GM12878 (cell line): ENCODE data around the gene DTNBP1. TPM values are rescaled to one million over a fixed set of nuclear protein-coding genes. Genes with fewer than 3 reads are reported as not detected.

Experiments used
- ATAC-seq: fragments of 200-7000 bp; cut with Tn5 transposase; 3 replicates; pipeline ENCODE4 v1.9.1; 2020; ENCODE audit warnings: mild to moderate bottlenecking, moderate library complexity
- BruUV-seq: library from RNA; stranded (reverse); fragments of 400-500 nt; replicated peaks from 2 replicates; lab custom pipeline; 2021; lab: Mats Ljungman, UMichigan
- CTCF ChIA-PET: fragments of 300-600 bp; sonication (Branson Sonifier 250); formaldehyde crosslinking; extraction: SDS; loops from one replicate; lab custom pipeline; 2021; ENCODE audit warnings: inconsistent platforms; lab: Yijun Ruan, JAX
- POLR2A ChIA-PET: fragments of 350-600 bp; formaldehyde crosslinking; extraction: SDS; loops from one replicate; lab custom pipeline; 2021; ENCODE audit warnings: inconsistent platforms; lab: Charles Lee
- RAD21 ChIA-PET: fragments of 300-600 bp; sonication (Branson Sonifier 250); formaldehyde crosslinking; loops from one replicate; lab custom pipeline; 2023; ENCODE audit warnings: antibody characterized with exemption; ENCODE audit not compliant: unreplicated experiment; lab: Charles Lee
- SMC1A ChIA-PET: fragments of 300-600 bp; sonication (Branson Sonifier 250); formaldehyde crosslinking; loops from one replicate; lab custom pipeline; 2023; ENCODE audit not compliant: unreplicated experiment, uncharacterized antibody; lab: Charles Lee
- DNase-seq: peaks from one replicate; pipeline ENCODE4 v3.0.0-alpha.2; 2011; ENCODE audit warnings: low read depth, low spot score
- FAIRE-seq: peaks from 3 replicates; lab custom pipeline; 2011; peaks lifted over from hg19 to GRCh38; lab: Jason Lieb, UNC
- H2AFZ ChIP-seq: 2 replicates; pipeline ENCODE4 v1.6.0; 2011; ENCODE audit warnings: low read depth, low read length, control low read depth; ENCODE audit not compliant: control insufficient read depth
- H3K27ac ChIP-seq: 2 replicates; pipeline ENCODE4 v1.5.1; 2011; ENCODE audit warnings: control low read depth; ENCODE audit not compliant: control insufficient read depth, insufficient read depth
- H3K27me3 ChIP-seq, 2 experiments: replicated peaks in 1 of 2; 2 replicates each; pipeline versions ENCODE4 v1.6.0 to v1.6.1; 2011; ENCODE audit warnings: low read length in 1 of 2; ENCODE audit not compliant: control insufficient read depth in 2 of 2, insufficient read depth in 2 of 2
- H3K36me3 ChIP-seq, 2 experiments: 2 replicates each; pipeline ENCODE4 v1.5.1; 2011; ENCODE audit warnings: low read length in 1 of 2; ENCODE audit not compliant: control insufficient read depth in 2 of 2, insufficient read depth in 2 of 2
- H3K4me1 ChIP-seq: 2 replicates; pipeline ENCODE4 v1.6.1; 2011; ENCODE audit warnings: mild to moderate bottlenecking, low read length, moderate library complexity, mixed read lengths; ENCODE audit not compliant: control insufficient read depth, insufficient read depth
- H3K4me2 ChIP-seq: 2 replicates; pipeline ENCODE4 v1.6.0; 2011; ENCODE audit warnings: control low read depth; ENCODE audit not compliant: control insufficient read depth, insufficient read depth
- H3K4me3 ChIP-seq: fragments of 200-600 bp; sonication (generic); 2 replicates; pipeline ENCODE4 v1.5.1; 2016
- H3K79me2 ChIP-seq: 2 replicates; pipeline ENCODE4 v1.6.0; 2011; ENCODE audit warnings: low read length; ENCODE audit not compliant: control insufficient read depth, insufficient read depth
- H3K9ac ChIP-seq: 2 replicates; pipeline ENCODE4 v1.8.0; 2011; ENCODE audit warnings: low read length, control low read depth, mixed read lengths; ENCODE audit not compliant: control insufficient read depth, insufficient read depth
- H3K9me3 ChIP-seq: replicated peaks from 3 replicates; pipeline ENCODE4 v1.5.1; 2011; ENCODE audit warnings: mild to moderate bottlenecking, low read length; ENCODE audit not compliant: control insufficient read depth, insufficient read depth
- H4K20me1 ChIP-seq: 2 replicates; pipeline ENCODE4 v1.6.0; 2011; ENCODE audit not compliant: control insufficient read depth, insufficient read depth
- ETV6 ChIP-seq, 2 experiments: fragments of 450-650 bp in 1 of 2; IDR thresholded peaks in 1 of 2; conservative IDR thresholded peaks in 1 of 2; 2 replicates each; pipeline ENCODE4 v1.6.1; 2014; ENCODE audit warnings: antibody characterized with exemption in 1 of 2, borderline replicate concordance in 1 of 2, low read depth in 1 of 2, mild to moderate bottlenecking in 1 of 2, moderate library complexity in 1 of 2
- NFIC ChIP-seq: IDR thresholded peaks from 2 replicates; pipeline ENCODE4 v1.6.1; 2012; ENCODE audit warnings: low read depth, mild to moderate bottlenecking, inconsistent platforms, low read length, moderate library complexity
- PBX3 ChIP-seq: IDR thresholded peaks from 2 replicates; pipeline ENCODE4 v1.6.1; 2011; ENCODE audit warnings: mild to moderate bottlenecking, low read depth, low read length, moderate library complexity; ENCODE audit not compliant: insufficient replicate concordance
- RELB ChIP-seq: fragments of 450-650 bp; IDR thresholded peaks from 2 replicates; pipeline ENCODE4 v1.6.1; 2017; ENCODE audit warnings: low read depth, mild to moderate bottlenecking, moderate library complexity
- ZNF384 ChIP-seq: IDR thresholded peaks from 2 replicates; pipeline ENCODE4 v1.6.1; 2012; ENCODE audit warnings: low read depth, mild to moderate bottlenecking, low read length, improper control_type of control experiment, borderline replicate concordance
- WGBS: methylation state at CpG from one replicate; pipeline ENCODE4 v1.1.6; 2016; ENCODE audit warnings: low lambda C conversion rate; ENCODE audit not compliant: insufficient replicate concordance, insufficient coverage; ENCODE audit errors: missing lambda C conversion rate; 5-methylcytosine and 5-hydroxymethylcytosine counted together
- in situ Hi-C: fragments of 300-500 bp; cut with MboI; formaldehyde crosslinking; loops from 9 replicates; pipeline ENCODE4 v1.14.3; 2018; ENCODE audit warnings: mixed read lengths
- intact Hi-C: fragments of 100-400 bp; cut with micrococcal nuclease; formaldehyde crosslinking; loops from one replicate; pipeline ENCODE4 v1.14.2; 2022; ENCODE audit not compliant: unreplicated experiment
- polyA plus RNA-seq, 11 experiments: library from polyadenylated mRNA; depleted of rRNA in 4 of 11; unstranded in 6 of 11; stranded (reverse) in 5 of 11; fragments of >200 nt; fragmentation: Nextera tagmentation in 4 of 11; fragmentation: Illumina TruSeq in 1 of 11; extraction: Ambion mirVana in 4 of 11; extraction: Trizol in 1 of 11; gene quantifications; 1 replicate in 1 of 11; 2 replicates in 10 of 11; pipeline versions ENCODE4 v1.2.1 to v1.2.3, GENCODE V29; 2011 to 2016; ENCODE audit warnings: inconsistent platforms in 2 of 11, missing spikeins in 2 of 11, low read depth in 1 of 11
- total RNA-seq, 4 experiments: library from RNA; depleted of rRNA in 3 of 4; stranded (reverse); fragments of >200 nt in 3 of 4; fragmentation: Illumina TruSeq in 1 of 4; extraction: Trizol in 1 of 4; gene quantifications; 2 replicates each; pipeline versions ENCODE4 v1.2.1 to v1.2.3, GENCODE V29; 2013 to 2021

The DTNBP1 gene
- total and polyA plus RNA-seq, 10 of the 15 experiments (the other 5 are each of a cell fraction or from before 2014, with no cell fraction given), result 7.1 to 40.3 (median 20.1) TPM

GRCh38 chr6:15657290-15657689, 5.5 kb downstream of the DTNBP1 start:
- no peaks in the 10 kb centered on the region for H3K9me3 ChIP-seq
- WGBS, result 86% methylated on average over 2 of the region's 2 CpGs

More at GRCh38 chr6:15657290-15657689, 5.5 kb downstream of the DTNBP1 start:
- no peak overlapping the region for H3K27ac ChIP-seq
- H3K27me3 ChIP-seq, result no peaks in the 10 kb centered on the region
- RAD21 ChIA-PET, result interaction anchor here (0.7 to 1.8 kb wide), 3 partner anchors 26 to 526 kb away, joined by 3 to 5 read pairs (median 5); no protein-coding TSS in a partner anchor
- ATAC-seq, result no peak
- H3K4me3 ChIP-seq, result no peak overlapping the region
- H4K20me1 ChIP-seq, result no peaks in the 10 kb centered on the region
- DNase-seq, result no peak
- CTCF ChIA-PET, result interaction anchor here (1.2 to 4.0 kb wide), 4 partner anchors 25 to 550 kb away, joined by 3 to 23 read pairs (median 10); no protein-coding TSS in a partner anchor
- H3K4me1 ChIP-seq, result peaks cover 31% of the 10 kb centered on the region
- H3K4me2 ChIP-seq, result no peak overlapping the region
- POLR2A ChIA-PET, result interaction anchor here (0.5 to 3.7 kb wide), 2 partner anchors 25 to 46 kb away, joined by 3 to 17 read pairs; no protein-coding TSS in a partner anchor
- no peak for FAIRE-seq
- peaks cover 22% of the 10 kb centered on the region for H3K79me2 ChIP-seq
- intact Hi-C loops, result no loop called here
- TF ChIP-seq ETV6 (conservative IDR thresholded peaks at IDR 0.05 in 1 of 2, IDR thresholded peaks at IDR 0.05 in 1 of 2; ENCODE audit: borderline replicate concordance in 1 of 2, low read depth in 1 of 2) (no peak), ZNF384 (no peak), PBX3 (no peak), NFIC (no peak), RELB (no peak)
- no TSS peak for BruUV-seq
- in situ Hi-C loops, result no loop called here
- H3K9ac ChIP-seq, result no peak overlapping the region
- SMC1A ChIA-PET, result interaction anchor here (1.2 to 9.8 kb wide), 5 partner anchors 25 to 549 kb away, joined by 3 to 79 read pairs (median 4); no protein-coding TSS in a partner anchor
- no peak overlapping the region for H2AFZ ChIP-seq
- H3K36me3 ChIP-seq, result no peaks in the 10 kb centered on the region
